SHP77 treated with DMSO at 0.1 percent for 48 hours (cell line): ENCODE measurements around the gene CDC14A.
"Not testable (repeated sequence)": the region's sequence is repeated elsewhere in the genome, so short reads cannot be mapped to it uniquely, and the experiment has no call there.

Experiments
- DNase-seq: peaks from one replicate; lab custom pipeline; 2025; lab: John Stamatoyannopoulos, UW

Gene CDC14A

GRCh38 chr1:100362821-100363466, 10.6 kb downstream of the CDC14A start:
- DNase-seq = no peak

- DNase-seq = no peak
These were observed 11.5 kb downstream of the CDC14A start for GRCh38 chr1:100363831-100364230.

GRCh38 chr1:100364697-100365096, 12.4 kb downstream of the CDC14A start:
- no peak for DNase-seq

- no peak for DNase-seq
These were observed 13.9 kb downstream of the CDC14A start for GRCh38 chr1:100366209-100366525.

DNA sequence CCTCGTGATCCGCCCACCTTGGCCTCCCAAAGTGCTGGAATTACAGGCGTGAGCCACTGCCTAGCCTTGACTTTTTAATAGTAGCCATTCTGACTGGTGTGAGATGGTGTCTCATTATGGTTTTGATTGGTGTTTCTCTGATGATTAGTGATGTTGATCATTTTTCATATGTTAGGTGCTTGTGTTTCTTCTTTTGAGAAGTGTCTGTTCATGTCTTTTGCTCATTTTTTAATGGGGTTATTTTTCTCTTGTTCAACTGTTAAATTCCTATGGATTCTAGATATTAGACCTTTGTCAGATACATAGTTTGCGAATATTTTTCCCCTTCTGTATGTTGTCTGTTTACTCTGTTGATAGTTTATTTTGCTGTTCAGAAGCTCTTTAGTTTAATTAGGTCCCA, 17.0 kb downstream of the CDC14A start:
- not testable (repeated sequence) for DNase-seq

GRCh38 chr1:100373953-100374352, 21.6 kb downstream of the CDC14A start:
- not testable (repeated sequence) for DNase-seq

- DNase-seq = not testable (repeated sequence)
These were observed 24.6 kb downstream of the CDC14A start for GRCh38 chr1:100376890-100377289.

- no peak for DNase-seq
These were observed 25.5 kb downstream of the CDC14A start for GRCh38 chr1:100377590-100378361.

- no peak for DNase-seq
These were observed 26.6 kb downstream of the CDC14A start for GRCh38 chr1:100378956-100379355.

- no peak for DNase-seq
These were observed 28.3 kb downstream of the CDC14A start for GRCh38 chr1:100380635-100381034.

- no peak for DNase-seq
These were observed 30.4 kb downstream of the CDC14A start for GRCh38 chr1:100382657-100383056.

DNA sequence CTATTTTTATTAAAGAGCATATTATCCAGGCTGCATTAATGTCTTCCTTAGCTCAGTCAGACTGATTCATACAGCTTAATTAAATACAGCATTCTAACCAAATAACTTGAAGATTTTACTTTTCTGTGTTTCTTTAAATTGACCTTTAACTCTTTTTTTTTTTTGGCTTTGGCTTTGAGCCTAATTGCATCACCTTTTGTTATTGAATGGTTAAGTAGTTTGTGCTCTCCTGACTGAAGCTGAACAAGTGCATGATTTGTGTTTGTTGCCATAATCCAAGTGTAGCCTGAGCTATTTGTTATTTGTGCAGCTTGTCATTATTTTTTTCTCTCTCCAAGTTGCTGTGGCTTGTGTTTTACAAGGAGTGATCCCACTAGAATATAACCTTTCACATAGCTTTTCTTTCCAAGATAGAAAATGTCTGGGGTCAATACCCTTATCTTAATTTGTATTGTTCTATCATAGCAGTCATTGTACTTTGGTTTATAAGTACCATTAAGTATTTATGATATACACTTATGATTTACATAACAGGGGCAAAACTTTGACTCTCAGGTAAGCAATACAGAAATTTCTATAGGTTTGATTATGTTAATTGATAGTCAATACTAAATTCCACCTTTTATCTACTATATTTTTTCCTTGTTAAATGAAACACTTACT, 31.6 kb downstream of the CDC14A start:
- DNase-seq = no peak

GRCh38 chr1:100387209-100387608, 34.9 kb downstream of the CDC14A start:
- no peak for DNase-seq

GRCh38 chr1:100387657-100388350, 35.5 kb downstream of the CDC14A start:
- no peak for DNase-seq

DNA sequence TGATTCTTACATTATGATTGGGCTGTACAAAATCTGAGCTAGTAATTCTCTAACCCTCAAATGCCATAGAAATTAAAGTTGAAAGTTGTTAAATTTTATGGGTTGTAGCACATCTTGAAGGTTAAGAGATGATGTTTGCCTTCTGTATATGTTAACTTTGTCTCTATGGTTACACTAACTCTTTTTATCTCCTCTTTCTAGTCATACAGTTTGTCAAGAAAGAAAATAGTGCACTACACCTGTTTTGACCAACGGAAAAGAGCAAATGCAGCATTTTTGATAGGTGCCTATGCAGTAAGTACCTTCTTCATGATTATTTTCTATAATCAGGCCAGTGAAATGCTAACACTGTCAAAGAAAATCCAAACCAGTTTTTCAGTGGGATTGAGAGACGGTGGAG, 38.2 kb downstream of the CDC14A start:
- no peak for DNase-seq

DNA sequence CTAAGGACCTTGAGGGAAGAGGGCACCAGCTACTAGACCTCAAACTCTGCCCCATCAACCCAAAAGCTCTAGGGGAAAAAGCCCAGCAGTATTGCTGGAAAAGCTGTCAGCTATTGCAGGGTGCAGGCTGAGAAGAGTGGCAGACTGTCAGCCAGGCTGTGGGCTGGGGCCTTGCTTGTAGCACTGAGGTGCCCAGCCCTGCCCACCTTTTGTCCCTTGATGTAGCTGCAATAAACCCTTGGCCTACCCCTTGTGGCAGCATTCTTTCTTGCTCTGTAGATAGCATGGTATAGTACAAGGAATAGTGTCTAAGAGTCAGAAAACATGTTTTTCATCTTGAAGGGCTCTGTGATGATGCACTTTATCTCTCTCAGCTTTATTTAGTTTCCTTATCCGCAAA, 39.4 kb downstream of the CDC14A start:
- DNase-seq = no peak

GRCh38 chr1:100392756-100393155, 40.5 kb downstream of the CDC14A start:
- no peak for DNase-seq

- DNase-seq = no peak
These were observed 42.0 kb downstream of the CDC14A start for GRCh38 chr1:100394285-100394684.

DNA sequence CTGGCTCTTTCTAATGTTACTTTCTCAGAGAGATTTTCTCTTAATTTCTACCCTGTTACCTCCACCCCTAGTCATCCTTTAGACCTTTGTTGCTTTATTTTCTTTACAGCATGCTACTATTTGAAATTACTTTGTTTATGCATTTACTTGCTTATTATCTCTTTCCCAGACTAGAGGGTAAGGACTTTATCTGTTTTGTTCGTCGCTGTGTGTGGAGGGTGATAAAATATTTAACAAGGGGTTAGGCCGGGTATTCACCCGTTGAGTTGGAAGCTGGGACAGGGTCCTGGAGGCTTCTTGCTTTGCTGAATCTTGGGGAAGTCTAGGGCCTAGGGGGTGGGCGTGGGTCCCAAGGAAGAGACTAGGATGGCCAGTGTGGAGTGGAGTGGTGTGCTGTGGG, 43.6 kb downstream of the CDC14A start:
- DNase-seq = no peak

DNA sequence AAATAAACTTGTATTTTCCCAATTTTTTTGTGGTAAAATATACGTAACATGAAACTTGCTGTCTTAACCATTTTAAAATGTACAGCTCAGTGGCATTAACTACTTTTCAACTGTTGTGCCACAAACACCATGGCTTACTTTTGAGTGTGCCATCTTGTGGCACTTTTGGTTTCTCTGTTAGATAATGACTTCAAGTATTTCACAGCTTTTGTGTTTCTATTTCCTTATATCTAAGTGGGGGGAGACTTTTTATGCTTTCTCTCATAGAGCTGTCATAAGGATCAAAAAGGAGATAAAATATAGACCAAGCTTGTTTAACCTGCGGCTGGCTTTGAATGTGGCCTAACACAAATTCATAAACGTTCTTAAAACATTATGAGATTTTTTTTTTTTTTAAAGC, 44.3 kb downstream of the CDC14A start:
- no peak for DNase-seq

DNA sequence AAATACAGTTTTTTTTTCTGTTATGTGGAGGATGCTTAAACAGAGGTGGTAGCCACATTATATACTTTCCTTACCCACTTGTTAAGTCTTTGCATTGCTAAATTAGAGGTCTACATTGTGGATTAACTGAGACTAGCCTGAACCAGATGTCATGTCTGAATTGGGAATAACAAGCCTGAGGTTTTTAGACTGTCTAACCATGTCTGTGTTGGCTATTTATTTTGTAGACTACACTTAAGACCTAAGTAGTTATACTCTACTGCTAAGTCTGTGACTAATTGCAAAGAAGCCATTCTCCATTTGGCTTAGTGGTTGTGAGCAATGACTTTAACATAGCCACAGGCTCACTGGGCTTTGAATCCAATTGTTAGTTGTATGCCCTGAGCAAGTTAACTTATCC, 45.4 kb downstream of the CDC14A start:
- no peak for DNase-seq

- DNase-seq = no peak
These were observed 46.3 kb downstream of the CDC14A start for GRCh38 chr1:100398648-100399047.

DNA sequence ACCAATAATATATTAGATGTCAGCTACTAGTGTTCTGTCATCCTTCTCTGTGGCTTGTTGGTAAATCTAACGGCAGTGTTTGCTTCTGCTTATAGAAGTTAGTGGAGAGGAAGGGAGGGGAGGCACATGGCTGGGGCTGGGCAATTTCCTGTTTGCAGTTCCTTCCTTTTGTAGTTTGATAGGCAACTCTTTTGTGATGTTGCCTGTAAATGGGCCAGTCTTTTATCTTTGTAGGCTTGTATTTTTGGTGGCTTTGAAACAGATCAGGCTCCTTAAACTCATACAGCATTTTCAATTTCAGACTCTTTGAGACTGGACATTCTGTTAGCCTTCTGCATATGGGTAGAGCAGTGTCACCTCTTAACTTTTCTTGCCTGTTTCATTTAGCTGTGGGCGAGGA, 48.1 kb downstream of the CDC14A start:
- DNase-seq = no peak
